HCT116 (cell line): ENCODE results near the gene TYMP. TPM values are rescaled to one million over a fixed set of nuclear protein-coding genes. Genes with fewer than 3 reads are reported as not detected.

Experiments used
- ATAC-seq: fragments of 200-7000 bp; cut with Tn5 transposase; 2 replicates; pipeline ENCODE4 v1.9.1; 2020; ENCODE audit warnings: mild to moderate bottlenecking, moderate library complexity
- BruUV-seq: library from RNA; stranded (reverse); fragments of 400-500 nt; replicated peaks from 2 replicates; lab custom pipeline; 2021; lab: Mats Ljungman, UMichigan
- CTCF ChIA-PET: fragments of 300-600 bp; sonication (Branson Sonifier 250); formaldehyde crosslinking; loops from one replicate; lab custom pipeline; 2021; ENCODE audit warnings: antibody characterized with exemption; lab: Charles Lee
- POLR2A ChIA-PET: fragments of 300-600, 350-600 bp; sonication (Branson Sonifier 250); formaldehyde crosslinking; loops from one replicate; lab custom pipeline; 2021; ENCODE audit warnings: antibody characterized with exemption; lab: Charles Lee
- RAD21 ChIA-PET, 2 experiments: fragments of 300-600 bp; sonication (Branson Sonifier 250); formaldehyde crosslinking; loops; one replicate each; lab custom pipeline; 2023; ENCODE audit warnings: low total read pairs in 2 of 2; ENCODE audit not compliant: uncharacterized antibody in 2 of 2, unreplicated experiment in 2 of 2, low non-redundant PET in 1 of 2; lab: Charles Lee
- DNase-seq: peaks from one replicate; pipeline ENCODE4 v3.0.0-alpha.2; 2010; ENCODE audit warnings: low read depth, low spot score
- H2AFZ ChIP-seq: fragments of 200-600 bp; shearing (Covaris generic), sonication (generic); 2 replicates; pipeline ENCODE4 v1.6.1; 2017; ENCODE audit warnings: low read depth, mixed run types, mixed read lengths, antibody characterized with exemption, low read length; ENCODE audit not compliant: poor library complexity, severe bottlenecking
- H3K27ac ChIP-seq: 2 replicates; pipeline ENCODE4 v1.5.1; 2012; ENCODE audit warnings: low read depth, low read length
- H3K27me3 ChIP-seq: fragments of 200-600 bp; sonication (generic); 2 replicates; pipeline ENCODE4 v1.6.1; 2016; ENCODE audit warnings: mixed run types, low read length, mixed read lengths; ENCODE audit not compliant: insufficient read depth
- H3K36me3 ChIP-seq, 2 experiments: fragments of 200-500 bp in 1 of 2; fragments of 200-600 bp in 1 of 2; sonication (Bioruptor generic) in 1 of 2; sonication (generic) in 1 of 2; 2 replicates each; pipeline versions ENCODE4 v1.5.1 to v1.6.1; 2014 to 2016; ENCODE audit warnings: low read length in 2 of 2, inconsistent platforms in 1 of 2, mixed read lengths in 1 of 2, mixed run types in 1 of 2; ENCODE audit not compliant: insufficient read depth in 2 of 2, control insufficient read depth in 1 of 2
- H3K4me1 ChIP-seq, 2 experiments: fragments of 200-600 bp in 1 of 2; sonication (generic) in 1 of 2; 2 replicates each; pipeline versions ENCODE4 v1.5.1 to v1.6.1; 2012 to 2017; ENCODE audit warnings: low read length in 2 of 2, inconsistent platforms in 1 of 2, mild to moderate bottlenecking in 1 of 2, mixed read lengths in 1 of 2, mixed run types in 1 of 2, moderate library complexity in 1 of 2; ENCODE audit not compliant: insufficient read depth in 2 of 2, control insufficient read depth in 1 of 2
- H3K4me2 ChIP-seq: fragments of 200-600 bp; sonication (generic); 2 replicates; pipeline ENCODE4 v1.6.1; 2017; ENCODE audit warnings: mixed run types, low read length, mixed read lengths
- H3K4me3 ChIP-seq, 2 experiments: fragments of 200-600 bp in 1 of 2; sonication (generic) in 1 of 2; replicated peaks in 1 of 2; 2 replicates each; pipeline ENCODE4 v1.5.1; 2011 to 2016; ENCODE audit warnings: low read length in 2 of 2, control low read depth in 1 of 2, low read depth in 1 of 2, mild to moderate bottlenecking in 1 of 2, mixed read lengths in 1 of 2, mixed run types in 1 of 2
- H3K79me2 ChIP-seq: fragments of 200-600 bp; sonication (generic); 2 replicates; pipeline ENCODE4 v1.6.1; 2017; ENCODE audit warnings: mild to moderate bottlenecking, mixed run types, low read length, moderate library complexity, mixed read lengths; ENCODE audit not compliant: insufficient read depth
- H3K9ac ChIP-seq: fragments of 200-600 bp; sonication (generic); 2 replicates; pipeline ENCODE4 v1.6.1; 2016; ENCODE audit warnings: low read length, mixed read lengths
- H3K9me2 ChIP-seq: fragments of 200-600 bp; sonication (generic), shearing (Covaris generic); 2 replicates; pipeline ENCODE4 v1.6.1; 2017; ENCODE audit warnings: mixed run types, mild to moderate bottlenecking, moderate library complexity; ENCODE audit not compliant: insufficient read depth
- H3K9me3 ChIP-seq, 2 experiments: fragments of 200-500 bp in 1 of 2; fragments of 200-600 bp in 1 of 2; sonication (Bioruptor generic) in 1 of 2; sonication (generic) in 1 of 2; 2 replicates each; pipeline ENCODE4 v1.6.1; 2014 to 2017; ENCODE audit warnings: low read length in 2 of 2, mixed read lengths in 2 of 2, inconsistent platforms in 1 of 2, low read depth in 1 of 2, mild to moderate bottlenecking in 1 of 2, mixed run types in 1 of 2, moderate library complexity in 1 of 2; ENCODE audit not compliant: control insufficient read depth in 1 of 2, insufficient read depth in 1 of 2
- H4K20me1 ChIP-seq: fragments of 200-600 bp; sonication (generic), shearing (Covaris generic); 2 replicates; pipeline ENCODE4 v1.6.1; 2017; ENCODE audit warnings: mixed run types, mild to moderate bottlenecking, moderate library complexity; ENCODE audit not compliant: insufficient read depth
- EZH2phosphoT487 ChIP-seq: fragments of 200-600 bp; IDR thresholded peaks from 2 replicates; pipeline ENCODE4 v1.6.1; 2018; ENCODE audit warnings: antibody characterized with exemption, borderline replicate concordance
- FOSL1 ChIP-seq: IDR thresholded peaks from 2 replicates; pipeline ENCODE4 v1.6.1; 2012; ENCODE audit warnings: low read depth
- JUND ChIP-seq: IDR thresholded peaks from 2 replicates; pipeline ENCODE4 v1.6.1; 2012
- POLR2A ChIP-seq: IDR thresholded peaks from 2 replicates; pipeline ENCODE4 v1.7.0; 2011; ENCODE audit warnings: borderline replicate concordance; ENCODE audit not compliant: insufficient read depth, insufficient read length; ENCODE audit errors: extremely low read depth
- RAD21 ChIP-seq: IDR thresholded peaks from 2 replicates; pipeline ENCODE4 v1.6.1; 2012; ENCODE audit warnings: low read depth, mild to moderate bottlenecking
- SIN3A ChIP-seq: IDR thresholded peaks from 2 replicates; pipeline ENCODE4 v1.6.1; 2012; ENCODE audit warnings: low read depth
- SP1 ChIP-seq: IDR thresholded peaks from 2 replicates; pipeline ENCODE4 v1.6.1; 2012; ENCODE audit warnings: low read depth
- SRF ChIP-seq: IDR thresholded peaks from 2 replicates; pipeline ENCODE4 v1.6.1; 2012; ENCODE audit warnings: low read depth
- TCF7L2 ChIP-seq: IDR thresholded peaks from 2 replicates; pipeline ENCODE4 v1.7.0; 2011; ENCODE audit warnings: borderline replicate concordance, inconsistent platforms; ENCODE audit not compliant: insufficient read depth, insufficient read length; ENCODE audit errors: extremely low read depth
- YY1 ChIP-seq: IDR thresholded peaks from 2 replicates; pipeline ENCODE4 v1.6.1; 2011; ENCODE audit warnings: low read length, low read depth, moderate library complexity, mild to moderate bottlenecking; ENCODE audit not compliant: insufficient replicate concordance; ENCODE audit errors: extremely low read depth
- ZNF274 ChIP-seq: fragments of 200-500 bp; sonication (Bioruptor generic); IDR thresholded peaks from 2 replicates; pipeline ENCODE4 v1.6.1; 2014; ENCODE audit warnings: mild to moderate bottlenecking, low read depth, low read length, inconsistent platforms
- intact Hi-C: fragments of 100-400 bp; cut with micrococcal nuclease; formaldehyde crosslinking; loops from 2 replicates; pipeline ENCODE4 v1.10.0; 2022
- total RNA-seq: library from RNA; stranded (reverse); gene quantifications from one replicate; pipeline ENCODE4 v1.2.1, GENCODE V29; 2021; ENCODE audit not compliant: unreplicated experiment
- TF ChIP-seq, protein P1 (sequence below): IDR thresholded peaks from 2 replicates; pipeline ENCODE4 v1.6.1; 2012
- TF ChIP-seq, protein P2 (sequence below): IDR thresholded peaks from 2 replicates; pipeline ENCODE4 v1.6.1; 2011; ENCODE audit warnings: mild to moderate bottlenecking, low read length, moderate library complexity; ENCODE audit not compliant: insufficient replicate concordance; ENCODE audit errors: extremely low read depth
- TF ChIP-seq, protein P3 (sequence below): IDR thresholded peaks from 2 replicates; pipeline ENCODE4 v1.6.1; 2012; ENCODE audit warnings: low read depth

TYMP gene
- total RNA-seq, 1 experiment from 2014 or later: 43.2 TPM

DNA sequence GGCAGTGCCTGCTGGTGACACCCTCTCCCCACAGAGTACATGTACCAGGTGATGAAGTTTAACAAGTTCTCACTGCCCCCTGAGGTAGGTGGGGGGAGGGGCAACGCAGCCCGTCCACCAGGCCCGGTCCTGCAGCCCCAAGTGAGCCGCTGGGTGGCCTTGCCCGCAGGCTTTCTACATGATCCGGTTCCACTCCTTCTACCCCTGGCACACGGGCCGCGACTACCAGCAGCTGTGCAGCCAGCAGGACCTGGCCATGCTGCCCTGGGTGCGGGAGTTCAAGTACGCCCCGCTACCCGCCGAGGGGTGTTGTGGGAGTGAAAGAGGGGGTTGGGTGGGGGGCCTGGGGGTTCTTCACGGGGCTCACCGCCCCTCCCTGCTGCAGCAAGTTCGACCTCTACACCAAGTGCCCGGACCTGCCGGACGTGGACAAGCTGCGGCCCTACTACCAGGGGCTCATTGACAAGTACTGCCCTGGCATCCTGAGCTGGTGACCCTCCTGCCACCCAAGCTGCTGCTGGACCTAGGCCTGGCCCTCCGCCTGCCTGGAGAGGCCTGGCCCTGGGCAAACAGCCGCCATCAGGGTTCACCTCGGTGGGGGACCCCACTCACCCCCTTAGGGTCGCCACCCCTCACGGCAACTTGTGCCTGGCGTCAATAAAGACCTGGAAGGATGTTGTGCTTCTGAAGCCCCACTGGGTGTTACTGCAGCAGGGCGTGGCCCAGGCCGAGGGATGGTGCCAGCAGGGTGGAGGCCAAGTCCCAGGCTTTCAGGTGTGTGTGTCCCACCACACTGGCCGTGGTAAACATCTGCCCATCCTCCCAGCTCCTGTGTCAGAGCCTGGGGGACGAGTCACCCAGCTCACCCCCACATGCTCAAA, 40.2 kb downstream of the TYMP start:
- Histone ChIP-seq H3K27me3 (no peaks in the 10 kb centered on the region), H3K27ac (no peak overlapping the region), H3K9me2 (no peaks in the 10 kb centered on the region), H3K36me3 (no peaks in the 10 kb centered on the region), H4K20me1 (no peaks in the 10 kb centered on the region), H2AFZ (no peak overlapping the region), H3K9ac (no peak overlapping the region), H3K9me3 (no peaks in the 10 kb centered on the region), H3K4me1 (peaks cover 1 to 11% of the 10 kb centered on the region in 2 experiments; a peak in 3 of 4 replicates), H3K4me2 (no peak overlapping the region), H3K4me3 (no peak overlapping the region), H3K79me2 (no peaks in the 10 kb centered on the region)
- ChIA-PET CTCF (no interaction called here), RAD21 (no interaction called here), POLR2A (no interaction called here)
- BruUV-seq: no TSS peak
- DNase-seq (no peak), ATAC-seq (no peak)
- TF ChIP-seq TCF7L2: no peak
- TF ChIP-seq EZH2phosphoT487: no peak
- no peak for TF ChIP-seq SP1
- TF ChIP-seq ZNF274: no peak
- no peak for TF ChIP-seq SIN3A
- TF ChIP-seq, protein P1, sequence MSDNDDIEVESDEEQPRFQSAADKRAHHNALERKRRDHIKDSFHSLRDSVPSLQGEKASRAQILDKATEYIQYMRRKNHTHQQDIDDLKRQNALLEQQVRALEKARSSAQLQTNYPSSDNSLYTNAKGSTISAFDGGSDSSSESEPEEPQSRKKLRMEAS: no peak
- intact Hi-C loops: no loop called here

DNA sequence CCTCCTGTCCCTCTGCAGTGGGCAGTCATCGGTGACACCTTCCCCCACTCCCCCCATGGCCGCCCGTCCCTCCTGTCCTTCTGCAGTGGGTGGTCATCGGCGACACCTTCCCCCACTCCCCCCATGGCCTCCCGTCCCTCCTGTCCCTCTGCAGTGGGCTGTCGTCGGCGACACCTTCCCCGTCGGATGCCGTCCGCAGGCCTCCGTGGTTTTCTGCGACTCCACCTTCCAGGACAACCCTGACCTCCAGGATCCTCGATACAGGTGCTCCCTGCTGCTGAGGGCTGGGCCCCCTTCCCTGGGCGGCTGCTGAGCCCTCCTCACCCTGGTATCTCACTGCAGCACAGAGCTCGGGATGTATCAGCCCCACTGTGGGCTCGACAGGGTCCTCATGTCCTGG, 40.9 kb downstream of the TYMP start:
- no peak overlapping the region for H3K9ac ChIP-seq
- peaks cover 6 to 18% of the 10 kb centered on the region in 2 experiments; a peak in 3 of 4 replicates for H3K4me1 ChIP-seq
- ChIA-PET RAD21 (no interaction called here), POLR2A (no interaction called here), CTCF (no interaction called here)
- H3K9me2 ChIP-seq: no peaks in the 10 kb centered on the region
- intact Hi-C loops: no loop called here
- BruUV-seq: no TSS peak
- H4K20me1 ChIP-seq: no peaks in the 10 kb centered on the region
- no peaks in the 10 kb centered on the region for H3K9me3 ChIP-seq
- DNase-seq (no peak), ATAC-seq (no peak)
- no peak overlapping the region for H3K4me3 ChIP-seq
- no peaks in the 10 kb centered on the region for H3K27me3 ChIP-seq
- no peak overlapping the region for H2AFZ ChIP-seq
- no peaks in the 10 kb centered on the region for H3K36me3 ChIP-seq
- H3K79me2 ChIP-seq: no peaks in the 10 kb centered on the region
- no peak overlapping the region for H3K4me2 ChIP-seq
- no peak overlapping the region for H3K27ac ChIP-seq
- no peak for TF ChIP-seq FOSL1
- TF ChIP-seq EZH2phosphoT487: no peak
- TF ChIP-seq SRF: no peak
- TF ChIP-seq, protein P2, sequence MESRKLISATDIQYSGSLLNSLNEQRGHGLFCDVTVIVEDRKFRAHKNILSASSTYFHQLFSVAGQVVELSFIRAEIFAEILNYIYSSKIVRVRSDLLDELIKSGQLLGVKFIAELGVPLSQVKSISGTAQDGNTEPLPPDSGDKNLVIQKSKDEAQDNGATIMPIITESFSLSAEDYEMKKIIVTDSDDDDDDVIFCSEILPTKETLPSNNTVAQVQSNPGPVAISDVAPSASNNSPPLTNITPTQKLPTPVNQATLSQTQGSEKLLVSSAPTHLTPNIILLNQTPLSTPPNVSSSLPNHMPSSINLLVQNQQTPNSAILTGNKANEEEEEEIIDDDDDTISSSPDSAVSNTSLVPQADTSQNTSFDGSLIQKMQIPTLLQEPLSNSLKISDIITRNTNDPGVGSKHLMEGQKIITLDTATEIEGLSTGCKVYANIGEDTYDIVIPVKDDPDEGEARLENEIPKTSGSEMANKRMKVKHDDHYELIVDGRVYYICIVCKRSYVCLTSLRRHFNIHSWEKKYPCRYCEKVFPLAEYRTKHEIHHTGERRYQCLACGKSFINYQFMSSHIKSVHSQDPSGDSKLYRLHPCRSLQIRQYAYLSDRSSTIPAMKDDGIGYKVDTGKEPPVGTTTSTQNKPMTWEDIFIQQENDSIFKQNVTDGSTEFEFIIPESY: no peak
- no peak for TF ChIP-seq RAD21
- TF ChIP-seq POLR2A: no peak
- no peak for TF ChIP-seq JUND
- TF ChIP-seq, protein P3, sequence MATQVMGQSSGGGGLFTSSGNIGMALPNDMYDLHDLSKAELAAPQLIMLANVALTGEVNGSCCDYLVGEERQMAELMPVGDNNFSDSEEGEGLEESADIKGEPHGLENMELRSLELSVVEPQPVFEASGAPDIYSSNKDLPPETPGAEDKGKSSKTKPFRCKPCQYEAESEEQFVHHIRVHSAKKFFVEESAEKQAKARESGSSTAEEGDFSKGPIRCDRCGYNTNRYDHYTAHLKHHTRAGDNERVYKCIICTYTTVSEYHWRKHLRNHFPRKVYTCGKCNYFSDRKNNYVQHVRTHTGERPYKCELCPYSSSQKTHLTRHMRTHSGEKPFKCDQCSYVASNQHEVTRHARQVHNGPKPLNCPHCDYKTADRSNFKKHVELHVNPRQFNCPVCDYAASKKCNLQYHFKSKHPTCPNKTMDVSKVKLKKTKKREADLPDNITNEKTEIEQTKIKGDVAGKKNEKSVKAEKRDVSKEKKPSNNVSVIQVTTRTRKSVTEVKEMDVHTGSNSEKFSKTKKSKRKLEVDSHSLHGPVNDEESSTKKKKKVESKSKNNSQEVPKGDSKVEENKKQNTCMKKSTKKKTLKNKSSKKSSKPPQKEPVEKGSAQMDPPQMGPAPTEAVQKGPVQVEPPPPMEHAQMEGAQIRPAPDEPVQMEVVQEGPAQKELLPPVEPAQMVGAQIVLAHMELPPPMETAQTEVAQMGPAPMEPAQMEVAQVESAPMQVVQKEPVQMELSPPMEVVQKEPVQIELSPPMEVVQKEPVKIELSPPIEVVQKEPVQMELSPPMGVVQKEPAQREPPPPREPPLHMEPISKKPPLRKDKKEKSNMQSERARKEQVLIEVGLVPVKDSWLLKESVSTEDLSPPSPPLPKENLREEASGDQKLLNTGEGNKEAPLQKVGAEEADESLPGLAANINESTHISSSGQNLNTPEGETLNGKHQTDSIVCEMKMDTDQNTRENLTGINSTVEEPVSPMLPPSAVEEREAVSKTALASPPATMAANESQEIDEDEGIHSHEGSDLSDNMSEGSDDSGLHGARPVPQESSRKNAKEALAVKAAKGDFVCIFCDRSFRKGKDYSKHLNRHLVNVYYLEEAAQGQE: no peak
- TF ChIP-seq YY1: no peak
- no peak for TF ChIP-seq SP1
